Pancreas (tissue), 10 donors: ENCODE results near the gene ZNF135. TPM values are rescaled to one million over a fixed set of nuclear protein-coding genes. Genes with fewer than 3 reads are reported as not detected.

ENCODE experiments used
- ATAC-seq, 4 donors: fragments of 200-7000 bp; cut with Tn5 transposase; one replicate each; pipeline versions ENCODE4 v1.8.0 to v1.9.1; 2020; ENCODE audit warnings: mild to moderate bottlenecking in 4 of 4, moderate library complexity in 4 of 4
- DNase-seq, 6 donors: peaks; one replicate each; pipeline ENCODE4 v3.0.0-alpha.2; 2020
- FAIRE-seq: peaks from 2 replicates; lab custom pipeline; 2012; peaks lifted over from hg19 to GRCh38; lab: Jason Lieb, UNC
- H3K27ac ChIP-seq, 4 donors: fragments of 200-600 bp; sonication (generic); 1 replicate in 3 of 4; 2 replicates in 1 of 4; pipeline versions ENCODE4 v1.5.0 to v1.8.0; 2020
- H3K27me3 ChIP-seq, 4 donors: fragments of 200-600 bp; one replicate each; pipeline ENCODE4 v1.8.0; 2021
- H3K36me3 ChIP-seq, 3 donors: fragments of 200-600 bp; sonication (generic) in 1 of 3; one replicate each; pipeline versions ENCODE4 v1.5.0 to v1.8.0; 2020 to 2021
- H3K4me1 ChIP-seq, 3 donors: fragments of 200-600 bp; one replicate each; pipeline ENCODE4 v1.8.0; 2021
- H3K4me3 ChIP-seq, 4 donors: fragments of 200-600 bp; sonication (generic) in 2 of 4; one replicate each; pipeline versions ENCODE4 v1.5.0 to v1.8.0; 2020 to 2021
- H3K9me3 ChIP-seq, 4 donors: fragments of 200-600 bp; one replicate each; pipeline ENCODE4 v1.8.0; 2021
- WGBS, 2 donors: extraction: QIAGEN DNeasy Blood & Tissue Kit; methylation state at CpG; one replicate each; pipeline ENCODE4 v1.1.7; 2013; 5-methylcytosine and 5-hydroxymethylcytosine counted together
- intact Hi-C, 3 donors: fragments of 100-400 bp; cut with DNase I; formaldehyde crosslinking; loops; one replicate each; pipeline versions ENCODE4 v1.11.1 to v1.14.2; 2022
- polyA plus RNA-seq, 2 donors: library from polyadenylated mRNA; stranded (reverse); fragments of 200-250 nt; gene quantifications; one replicate each; pipeline ENCODE4 v1.2.3, GENCODE V29; 2013
- total RNA-seq, 6 donors: library from RNA; stranded (reverse); fragmentation: NEBNext Ultra II Directional in 4 of 6; extraction: Animal tissue kit (Norgen Biotek cat#: 25700) in 4 of 6; gene quantifications; one replicate each; pipeline versions ENCODE4 v1.2.1 to v1.2.4, GENCODE V29; 2021 to 2023
- TF ChIP-seq, protein P1 (sequence below), 4 donors: fragments of 200-600 bp; sonication (generic) in 3 of 4; IDR thresholded peaks; one replicate each; pipeline versions ENCODE4 v1.5.0 to v1.8.0; 2021; ENCODE audit warnings: antibody characterized with exemption in 4 of 4
- donor health status: healthy with polysubstance abuse.
- donor health status: DM: no; HTN: no; CAD: no; lungs with moderate emphysema.
- donor health status: DM: no; HTN: no; CAD: no.
- donor health status: control.
- donor health status: control.
- donor health status: Bipolar disorder and iron deficiency.
- donor health status: DM: yes; HTN: yes; CAD: no.
- donor health status: DM: no; HTN: no; CAD: no.
- donor health status: DM: no; HTN: no; CAD: no.
- donor health status: DM: yes; HTN: yes; CAD: no.

The ZNF135 gene
- total and polyA plus RNA-seq, 8 donors: 1.1 to 11.6 (median 2.2) TPM

DNA sequence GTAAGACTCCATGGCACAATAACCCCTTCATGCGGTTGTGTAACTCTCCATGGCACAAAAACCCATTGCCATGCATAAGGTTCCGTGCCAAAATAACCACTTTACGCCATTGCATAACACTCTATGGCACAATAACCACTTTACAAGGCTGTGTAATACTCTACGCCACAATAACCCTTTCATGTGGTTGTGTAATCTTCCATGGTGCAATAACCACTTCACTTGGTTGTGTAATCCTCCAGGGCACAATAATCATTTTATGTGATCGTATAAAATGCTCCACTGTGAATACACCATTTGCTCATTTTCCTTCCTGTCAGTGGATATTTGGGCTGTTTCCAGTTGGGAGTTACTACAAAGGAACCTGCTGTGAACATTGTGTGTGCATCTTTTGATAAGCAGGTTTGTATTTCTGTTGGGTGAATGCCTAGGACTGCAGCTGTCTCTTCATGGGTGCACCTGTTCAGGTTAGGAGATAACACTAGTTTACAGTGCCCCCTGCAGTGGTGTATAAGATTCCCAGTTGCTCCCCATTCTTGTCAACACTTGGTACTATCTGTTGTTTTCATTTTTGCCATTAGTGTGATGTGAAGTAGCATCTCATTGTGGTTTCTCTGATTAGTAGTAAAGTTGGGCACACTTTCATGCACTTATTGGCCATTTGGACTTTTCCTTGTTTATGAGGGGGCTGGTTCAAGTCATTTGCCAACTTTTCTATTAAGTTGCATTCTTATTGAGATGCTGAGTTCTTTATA lies 60.1 kb downstream of the ZNF135 start:
- H3K27ac ChIP-seq: no peak overlapping the region
- TF ChIP-seq, protein P1, sequence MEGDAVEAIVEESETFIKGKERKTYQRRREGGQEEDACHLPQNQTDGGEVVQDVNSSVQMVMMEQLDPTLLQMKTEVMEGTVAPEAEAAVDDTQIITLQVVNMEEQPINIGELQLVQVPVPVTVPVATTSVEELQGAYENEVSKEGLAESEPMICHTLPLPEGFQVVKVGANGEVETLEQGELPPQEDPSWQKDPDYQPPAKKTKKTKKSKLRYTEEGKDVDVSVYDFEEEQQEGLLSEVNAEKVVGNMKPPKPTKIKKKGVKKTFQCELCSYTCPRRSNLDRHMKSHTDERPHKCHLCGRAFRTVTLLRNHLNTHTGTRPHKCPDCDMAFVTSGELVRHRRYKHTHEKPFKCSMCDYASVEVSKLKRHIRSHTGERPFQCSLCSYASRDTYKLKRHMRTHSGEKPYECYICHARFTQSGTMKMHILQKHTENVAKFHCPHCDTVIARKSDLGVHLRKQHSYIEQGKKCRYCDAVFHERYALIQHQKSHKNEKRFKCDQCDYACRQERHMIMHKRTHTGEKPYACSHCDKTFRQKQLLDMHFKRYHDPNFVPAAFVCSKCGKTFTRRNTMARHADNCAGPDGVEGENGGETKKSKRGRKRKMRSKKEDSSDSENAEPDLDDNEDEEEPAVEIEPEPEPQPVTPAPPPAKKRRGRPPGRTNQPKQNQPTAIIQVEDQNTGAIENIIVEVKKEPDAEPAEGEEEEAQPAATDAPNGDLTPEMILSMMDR (IDR thresholded peaks at IDR 0.05): no peak
- no peak overlapping the region for H3K4me3 ChIP-seq
- H3K9me3 ChIP-seq: peaks cover 0 to 13% (median 0%) of the 10 kb centered on the region in 4 donors
- FAIRE-seq (no peak), DNase-seq (no peak), ATAC-seq (no peak)
- intact Hi-C loops: no loop called here
- 78 to 80% methylated on average over 5 of the region's 5 CpGs for WGBS, 2 donors
- H3K27me3 ChIP-seq: no peaks in the 10 kb centered on the region
- no peaks in the 10 kb centered on the region for H3K4me1 ChIP-seq
- H3K36me3 ChIP-seq: no peaks in the 10 kb centered on the region

Other genes starting within 250 kb of the ZNF135 start
- 1 to 10 TPM; 3.4 to 5.8 (median 4.1) TPM for gene ZNF552, start 244.4 kb upstream of the ZNF135 start, total RNA-seq
- gene ZNF552, start 244.4 kb upstream of the ZNF135 start, polyA plus RNA-seq: 1 to 10 TPM; 3.4 to 4.7 TPM
- gene ZNF587B, start 229.0 kb upstream of the ZNF135 start, total RNA-seq: 10 to 100 TPM in 1 of 6 donors, 1 to 10 TPM in 5; 8.0 to 10.3 (median 9.0) TPM
- gene ZNF587B, start 229.0 kb upstream of the ZNF135 start, polyA plus RNA-seq: 1 to 10 TPM; 4.4 to 8.4 TPM
- gene ZNF587, start 209.4 kb upstream of the ZNF135 start, total RNA-seq: 10 to 100 TPM; 12.2 to 29.5 (median 16.1) TPM
- 10 to 100 TPM in 1 of 2 donors, 1 to 10 TPM in 1; 9.3 to 28.2 TPM for gene ZNF587, start 209.4 kb upstream of the ZNF135 start, polyA plus RNA-seq
- 1 to 10 TPM; 3.7 to 7.7 (median 6.0) TPM for gene ZNF814, start 170.2 kb upstream of the ZNF135 start, total RNA-seq
- gene ZNF814, start 170.2 kb upstream of the ZNF135 start, polyA plus RNA-seq: 10 to 100 TPM in 1 of 2 donors, 1 to 10 TPM in 1; 9.8 to 10.8 TPM
- gene ZNF417, start 142.7 kb upstream of the ZNF135 start, total RNA-seq: 10 to 100 TPM in 1 of 6 donors, 1 to 10 TPM in 5; 4.8 to 15.3 (median 6.6) TPM
- 1 to 10 TPM; 2.8 to 3.3 TPM for gene ZNF417, start 142.7 kb upstream of the ZNF135 start, polyA plus RNA-seq
- gene ZNF418, start 123.9 kb upstream of the ZNF135 start, total RNA-seq: 1 to 10 TPM; 2.6 to 6.3 (median 4.0) TPM
- 1 to 10 TPM; 4.6 to 8.4 TPM for gene ZNF418, start 123.9 kb upstream of the ZNF135 start, polyA plus RNA-seq
- 1 to 10 TPM; 1.9 to 2.6 (median 2.1) TPM for gene ZNF256, start 111.6 kb upstream of the ZNF135 start, total RNA-seq
- gene ZNF256, start 111.6 kb upstream of the ZNF135 start, polyA plus RNA-seq: 1 to 10 TPM in 1 of 2 donors, under 1 TPM in 1; 0.95 to 2.5 TPM
- under 1 TPM in 5 of 6 donors, not detected in 1; 0.16 to 0.78 (median 0.42) TPM for gene C19orf18, start 84.7 kb upstream of the ZNF135 start, total RNA-seq
- 1 to 10 TPM; 2.5 to 7.9 TPM for gene C19orf18, start 84.7 kb upstream of the ZNF135 start, polyA plus RNA-seq
- gene ZNF606, start 56.5 kb upstream of the ZNF135 start, total RNA-seq: 1 to 10 TPM; 4.8 to 9.7 (median 6.3) TPM
- gene ZNF606, start 56.5 kb upstream of the ZNF135 start, polyA plus RNA-seq: 10 to 100 TPM; 10.9 to 12.2 TPM
- gene ZSCAN1, start 25.3 kb upstream of the ZNF135 start, total RNA-seq: under 1 TPM in 5 of 6 donors, not detected in 1; 0.25 to 0.49 (median 0.32) TPM
- gene ZSCAN1, start 25.3 kb upstream of the ZNF135 start, polyA plus RNA-seq: 1 to 10 TPM; 2.5 to 7.1 TPM
- 10 to 100 TPM; 17.3 to 37.4 (median 21.1) TPM for gene ZSCAN18, start 38.9 kb downstream of the ZNF135 start, total RNA-seq
- gene ZSCAN18, start 38.9 kb downstream of the ZNF135 start, polyA plus RNA-seq: 10 to 100 TPM; 39.1 to 93.0 TPM
- 1 to 10 TPM; 2.3 to 6.2 (median 3.4) TPM for gene ZNF329, start 91.5 kb downstream of the ZNF135 start, total RNA-seq
- 1 to 10 TPM; 2.2 to 4.1 TPM for gene ZNF329, start 91.5 kb downstream of the ZNF135 start, polyA plus RNA-seq
- 10 to 100 TPM in 2 of 6 donors, 1 to 10 TPM in 4; 6.4 to 13.0 (median 7.3) TPM for gene ZNF274, start 123.8 kb downstream of the ZNF135 start, total RNA-seq
- 10 to 100 TPM in 1 of 2 donors, 1 to 10 TPM in 1; 8.3 to 15.1 TPM for gene ZNF274, start 123.8 kb downstream of the ZNF135 start, polyA plus RNA-seq
- 10 to 100 TPM in 2 of 6 donors, 1 to 10 TPM in 4; 6.5 to 15.8 (median 7.9) TPM for gene ZNF544, start 169.6 kb downstream of the ZNF135 start, total RNA-seq
- gene ZNF544, start 169.6 kb downstream of the ZNF135 start, polyA plus RNA-seq: 10 to 100 TPM; 11.2 to 13.1 TPM
- 1 to 10 TPM; 1.6 to 3.6 (median 2.0) TPM for gene ZNF8, start 219.7 kb downstream of the ZNF135 start, total RNA-seq
- gene ZNF8, start 219.7 kb downstream of the ZNF135 start, polyA plus RNA-seq: 1 to 10 TPM; 1.4 to 1.5 TPM
- gene ERVK3-1, start 246.1 kb downstream of the ZNF135 start, total RNA-seq: 10 to 100 TPM in 5 of 6 donors, 1 to 10 TPM in 1; 8.6 to 17.6 (median 14.0) TPM
- 10 to 100 TPM; 21.0 to 41.6 TPM for gene ERVK3-1, start 246.1 kb downstream of the ZNF135 start, polyA plus RNA-seq